PC-9 (cell line): ENCODE measurements around the gene ZNF618.

Source experiments
- EZH2 ChIP-seq: fragments of 200-600 bp; sonication (generic); IDR thresholded peaks from 2 replicates; pipeline ENCODE4 v1.8.0; 2017; ENCODE audit warnings: antibody characterized with exemption, low read depth
- TF ChIP-seq, protein P1 (sequence below): fragments of 200-600 bp; sonication (generic); conservative IDR thresholded peaks from 2 replicates; pipeline ENCODE4 v1.6.1; 2017; ENCODE audit warnings: mixed run types, antibody characterized with exemption, mild to moderate bottlenecking, moderate library complexity

DNA sequence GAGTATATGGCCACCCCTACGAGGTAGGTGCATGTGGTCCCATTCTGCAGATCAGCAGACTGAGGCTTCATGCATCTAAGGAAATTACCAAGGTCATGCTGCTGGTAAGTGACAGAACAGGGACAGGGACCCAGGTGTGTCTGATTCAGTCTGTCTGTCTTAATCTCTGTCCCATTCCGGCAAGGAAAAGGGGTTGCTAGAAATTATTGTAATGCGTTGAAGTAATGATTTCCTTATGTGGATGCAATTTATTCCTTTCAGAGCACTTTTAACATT lies 125.2 kb downstream of the ZNF618 start:
- TF ChIP-seq, protein P1, sequence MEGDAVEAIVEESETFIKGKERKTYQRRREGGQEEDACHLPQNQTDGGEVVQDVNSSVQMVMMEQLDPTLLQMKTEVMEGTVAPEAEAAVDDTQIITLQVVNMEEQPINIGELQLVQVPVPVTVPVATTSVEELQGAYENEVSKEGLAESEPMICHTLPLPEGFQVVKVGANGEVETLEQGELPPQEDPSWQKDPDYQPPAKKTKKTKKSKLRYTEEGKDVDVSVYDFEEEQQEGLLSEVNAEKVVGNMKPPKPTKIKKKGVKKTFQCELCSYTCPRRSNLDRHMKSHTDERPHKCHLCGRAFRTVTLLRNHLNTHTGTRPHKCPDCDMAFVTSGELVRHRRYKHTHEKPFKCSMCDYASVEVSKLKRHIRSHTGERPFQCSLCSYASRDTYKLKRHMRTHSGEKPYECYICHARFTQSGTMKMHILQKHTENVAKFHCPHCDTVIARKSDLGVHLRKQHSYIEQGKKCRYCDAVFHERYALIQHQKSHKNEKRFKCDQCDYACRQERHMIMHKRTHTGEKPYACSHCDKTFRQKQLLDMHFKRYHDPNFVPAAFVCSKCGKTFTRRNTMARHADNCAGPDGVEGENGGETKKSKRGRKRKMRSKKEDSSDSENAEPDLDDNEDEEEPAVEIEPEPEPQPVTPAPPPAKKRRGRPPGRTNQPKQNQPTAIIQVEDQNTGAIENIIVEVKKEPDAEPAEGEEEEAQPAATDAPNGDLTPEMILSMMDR = no peak
- TF ChIP-seq EZH2 = no peak
